PC-9 (cell line): Measurements from ENCODE around the gene RBM4B. TPM values are rescaled to one million over a fixed set of nuclear protein-coding genes. Genes with fewer than 3 reads are reported as not detected.

ENCODE experiments used
- BruUV-seq: library from RNA; stranded (reverse); fragments of 400-500 nt; replicated peaks from 2 replicates; lab custom pipeline; 2021; lab: Mats Ljungman, UMichigan
- CTCF ChIA-PET: fragments of 300-600 bp; sonication (Branson Sonifier 250); formaldehyde crosslinking; loops from one replicate; lab custom pipeline; 2022; ENCODE audit warnings: antibody characterized with exemption; lab: Charles Lee
- POLR2A ChIA-PET: fragments of 300-600 bp; sonication (Branson Sonifier 250); formaldehyde crosslinking; loops from one replicate; lab custom pipeline; 2022; ENCODE audit warnings: antibody characterized with exemption; ENCODE audit not compliant: unreplicated experiment; lab: Charles Lee
- DNase-seq, 2 experiments: peaks; one replicate each; pipeline versions ENCODE4 v3.0.0 to v3.0.0-alpha.2; 2015 to 2022; ENCODE audit warnings: mixed read lengths in 1 of 2
- H2AFZ ChIP-seq: fragments of 200-600 bp; sonication (generic); 2 replicates; pipeline ENCODE4 v1.8.1; 2017; ENCODE audit warnings: antibody characterized with exemption
- H3F3A ChIP-seq: fragments of 200-600 bp; sonication (generic); 2 replicates; pipeline ENCODE4 v1.8.1; 2017; ENCODE audit warnings: antibody characterized with exemption, mild to moderate bottlenecking, low read depth; ENCODE audit not compliant: insufficient read depth
- H3K27ac ChIP-seq: fragments of 200-600 bp; sonication (generic); 2 replicates; pipeline ENCODE4 v1.6.1; 2016; ENCODE audit warnings: mixed run types
- H3K27me3 ChIP-seq: fragments of 200-600 bp; sonication (generic); 2 replicates; pipeline ENCODE4 v1.6.1; 2016; ENCODE audit warnings: low read depth, mixed run types; ENCODE audit not compliant: insufficient read depth
- H3K36me3 ChIP-seq: fragments of 200-600 bp; sonication (generic); 2 replicates; pipeline ENCODE4 v1.6.1; 2016; ENCODE audit warnings: low read depth, mixed run types
- H3K4me1 ChIP-seq: fragments of 200-600 bp; sonication (generic); replicated peaks from 2 replicates; pipeline ENCODE4 v1.6.1; 2016; ENCODE audit warnings: mixed run types; ENCODE audit not compliant: insufficient read depth
- H3K4me2 ChIP-seq: fragments of 200-600 bp; sonication (generic); 2 replicates; pipeline ENCODE4 v1.6.1; 2017; ENCODE audit warnings: mixed run types
- H3K4me3 ChIP-seq: fragments of 200-600 bp; sonication (generic); 2 replicates; pipeline ENCODE4 v1.6.1; 2016; ENCODE audit warnings: mixed run types
- H3K79me2 ChIP-seq: fragments of 200-600 bp; sonication (generic); 2 replicates; pipeline ENCODE4 v1.6.1; 2017; ENCODE audit warnings: low read depth, mixed run types
- H3K9me2 ChIP-seq: fragments of 200-600 bp; sonication (generic); 2 replicates; pipeline ENCODE4 v1.8.1; 2017; ENCODE audit warnings: mild to moderate bottlenecking; ENCODE audit not compliant: insufficient read depth
- H3K9me3 ChIP-seq: fragments of 200-600 bp; sonication (generic); 2 replicates; pipeline ENCODE4 v1.8.1; 2016; ENCODE audit warnings: low read depth; ENCODE audit not compliant: insufficient read depth
- H4K20me1 ChIP-seq: fragments of 200-600 bp; sonication (generic); 2 replicates; pipeline ENCODE4 v1.8.1; 2017; ENCODE audit not compliant: insufficient read depth
- CTCF ChIP-seq: fragments of 200-600 bp; sonication (generic); conservative IDR thresholded peaks from 2 replicates; pipeline ENCODE4 v1.6.1; 2017; ENCODE audit warnings: mixed run types, antibody characterized with exemption, mild to moderate bottlenecking, moderate library complexity
- EZH2 ChIP-seq: fragments of 200-600 bp; sonication (generic); IDR thresholded peaks from 2 replicates; pipeline ENCODE4 v1.8.0; 2017; ENCODE audit warnings: antibody characterized with exemption, low read depth
- intact Hi-C: fragments of 100-400 bp; cut with micrococcal nuclease; formaldehyde crosslinking; loops from one replicate; pipeline ENCODE4 v1.10.0; 2022; ENCODE audit not compliant: unreplicated experiment
- total RNA-seq: library from RNA; stranded (reverse); gene quantifications from 2 replicates; pipeline ENCODE4 v1.2.3, GENCODE V29; 2021

RBM4B gene
- total RNA-seq, 1 experiment from 2014 or later = 24.8 TPM

GRCh38 chr11:66676931-66677598, 622 bp downstream of the RBM4B start:
- no peak for DNase-seq
- TF ChIP-seq EZH2 = no peak
- no peak for TF ChIP-seq CTCF
- Histone ChIP-seq H3K9me3 (no peaks in the 10 kb centered on the region), H3K4me1 (peaks cover 23% of the 10 kb centered on the region), H3K4me3 (peak overlapping the region; percentile 66), H3K9me2 (no peaks in the 10 kb centered on the region), H3K36me3 (peaks cover 15% of the 10 kb centered on the region; the same call in 1 of the 2 replicates), H3K79me2 (peaks cover 38% of the 10 kb centered on the region), H3F3A (peaks cover 32% of the 10 kb centered on the region), H4K20me1 (no peaks in the 10 kb centered on the region), H3K4me2 (peak overlapping the region; percentile 99), H3K27ac (peak overlapping the region; percentile 80), H3K27me3 (no peaks in the 10 kb centered on the region), H2AFZ (peak overlapping the region; percentile 75)
- ChIA-PET CTCF (interaction anchor here (0.5 to 1.1 kb wide), 7 partner anchors 39 to 291 kb away, joined by 3 to 11 read pairs (median 3); partner anchors contain the start of genes DPP3, MRPL11 and RBM4), POLR2A (interaction anchor here (0.6 to 0.7 kb wide), 6 partner anchors 39 to 454 kb away, joined by 3 to 18 read pairs (median 6); partner anchors contain the start of gene DPP3)
- intact Hi-C loops = loop anchor here (1.0 kb wide), 1 partner anchor 61 kb away; the partner anchor contains the start of gene RBM14
- BruUV-seq = TSS peak; percentile 49

GRCh38 chr11:66676282-66676919, 1.3 kb downstream of the RBM4B start:
- TF ChIP-seq CTCF (no peak), EZH2 (no peak)
- Histone ChIP-seq H3K79me2 (peaks cover 41% of the 10 kb centered on the region), H3K27me3 (no peaks in the 10 kb centered on the region), H3K9me2 (no peaks in the 10 kb centered on the region), H3K4me3 (peak overlapping the region; percentile 66; the same call in 1 of the 2 replicates), H2AFZ (no peak overlapping the region), H3F3A (peaks cover 32% of the 10 kb centered on the region), H3K27ac (no peak overlapping the region), H3K4me1 (peaks cover 23% of the 10 kb centered on the region), H3K4me2 (peak overlapping the region; percentile 99), H3K36me3 (peaks cover 15% of the 10 kb centered on the region; the same call in 1 of the 2 replicates), H3K9me3 (no peaks in the 10 kb centered on the region), H4K20me1 (peaks cover 3% of the 10 kb centered on the region; the same call in 1 of the 2 replicates)
- no TSS peak for BruUV-seq
- no peak for DNase-seq
- POLR2A ChIA-PET = interaction anchor here (0.6 to 0.7 kb wide), 2 partner anchors 39 to 72 kb away, joined by 5 to 8 read pairs; no protein-coding TSS in a partner anchor
- intact Hi-C loops = no loop called here
- CTCF ChIA-PET = no interaction called here

GRCh38 chr11:66674964-66675602, 2.6 kb downstream of the RBM4B start:
- Histone ChIP-seq H3K4me3 (no peak overlapping the region), H4K20me1 (peaks cover 10% of the 10 kb centered on the region; the same call in 1 of the 2 replicates)

More at GRCh38 chr11:66674964-66675602, 2.6 kb downstream of the RBM4B start:
- peaks cover 23% of the 10 kb centered on the region for H3K4me1 ChIP-seq
- no peak for DNase-seq
- peak overlapping the region; percentile 99 for H3K4me2 ChIP-seq
- H3K27me3 ChIP-seq = no peaks in the 10 kb centered on the region
- H3K9me2 ChIP-seq = no peaks in the 10 kb centered on the region
- H3F3A ChIP-seq = peaks cover 32% of the 10 kb centered on the region
- H3K9me3 ChIP-seq = no peaks in the 10 kb centered on the region
- H2AFZ ChIP-seq = no peak overlapping the region
- peaks cover 51% of the 10 kb centered on the region for H3K79me2 ChIP-seq
- BruUV-seq = no TSS peak
- TF ChIP-seq EZH2 (no peak), CTCF (no peak)
- no peak overlapping the region for H3K27ac ChIP-seq
- ChIA-PET CTCF (no interaction called here), POLR2A (no interaction called here)
- intact Hi-C loops = no loop called here
- H3K36me3 ChIP-seq = peaks cover 15% of the 10 kb centered on the region; the same call in 1 of the 2 replicates
